Measurements from ENCODE around the gene SDK2.

SDK2 gene

DNA sequence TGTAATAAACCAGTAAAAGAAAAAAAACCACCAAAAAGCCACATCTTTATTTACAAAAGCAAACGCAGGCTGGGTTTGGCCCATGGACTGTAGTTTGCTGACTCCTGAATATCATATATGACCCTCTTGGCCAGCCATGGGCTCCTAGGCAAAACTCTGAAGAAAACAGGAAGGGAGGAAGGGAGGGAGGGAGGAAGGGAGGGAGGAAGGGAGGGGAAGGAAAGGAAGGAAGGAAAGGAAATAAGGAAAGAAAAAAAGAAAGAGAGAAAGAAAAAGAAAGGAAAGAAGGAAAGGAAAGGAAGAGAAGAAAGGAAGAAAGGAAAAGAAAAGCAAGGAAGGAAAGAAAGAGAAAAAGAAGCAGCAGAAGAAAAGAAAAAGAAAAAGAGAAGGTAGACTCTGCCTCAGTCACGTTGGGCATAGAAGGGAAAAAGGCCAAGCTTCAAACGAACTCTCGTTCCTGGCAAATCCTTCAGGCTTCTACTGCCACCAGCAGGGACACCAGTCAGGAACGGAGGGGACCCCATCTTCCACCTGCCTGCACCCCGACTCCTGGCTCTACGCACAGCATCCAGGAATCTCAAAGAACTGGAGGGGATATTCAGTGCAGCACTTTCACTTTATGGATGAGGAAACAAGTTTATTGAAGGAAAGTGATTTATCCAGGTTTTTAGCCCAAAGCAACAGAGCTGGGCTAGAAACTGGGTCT, 354.5 kb downstream of the SDK2 start:
- no peak for DNase-seq

- DNase-seq, result no peak
Observed at GRCh38 chr17:73288534-73289302, 355.5 kb downstream of the SDK2 start.

GRCh38 chr17:73286863-73287296, 357.4 kb downstream of the SDK2 start:
- DNase-seq, result no peak

DNA sequence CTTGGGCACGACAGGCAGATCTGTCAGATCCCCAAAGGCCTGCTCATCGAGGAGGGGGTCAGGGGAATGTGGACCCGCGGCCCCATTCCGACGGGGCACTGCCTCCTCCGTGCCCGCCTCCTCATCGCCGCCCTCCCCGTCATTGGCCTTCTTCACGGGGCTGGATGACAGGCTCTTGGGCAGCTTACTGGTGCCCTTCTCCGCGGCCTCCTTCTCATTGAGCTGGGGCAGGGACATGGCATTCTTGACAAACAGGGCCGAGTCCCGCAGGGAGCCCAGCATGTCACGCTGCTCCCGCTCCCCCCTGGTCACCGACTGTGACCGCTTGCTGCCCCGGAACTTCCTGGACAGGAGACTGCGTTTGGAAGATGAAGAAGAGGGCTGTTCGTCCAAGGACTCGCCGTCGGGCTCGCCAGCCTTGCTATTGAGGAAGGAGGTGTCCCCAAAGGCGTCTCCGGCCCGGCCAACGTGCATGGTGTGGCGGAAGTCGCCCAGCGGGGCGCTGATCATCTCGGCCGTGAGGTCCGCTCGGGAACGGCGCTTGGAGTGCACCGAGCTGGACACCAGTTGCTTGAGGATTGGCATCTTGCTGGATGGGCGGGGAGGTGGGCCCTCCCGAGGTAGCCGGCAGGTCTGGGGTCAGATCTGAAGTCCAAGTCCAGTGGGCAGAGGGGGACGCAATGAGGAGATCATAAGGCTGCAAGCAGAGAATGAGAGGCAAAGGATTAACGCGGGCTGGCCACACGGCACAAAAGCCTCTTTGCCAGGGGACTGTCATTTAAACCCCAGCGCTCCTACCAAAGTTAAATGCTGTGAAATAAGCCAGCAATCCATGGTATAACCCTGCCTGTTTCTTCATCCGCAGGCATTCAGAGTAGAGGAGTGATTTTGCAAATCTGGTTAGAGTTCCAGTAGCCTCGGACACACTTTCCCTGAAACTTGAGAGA, 358.1 kb downstream of the SDK2 start:
- no peak for DNase-seq

GRCh38 chr17:73285603-73285908, 358.7 kb downstream of the SDK2 start:
- no peak for DNase-seq

DNA sequence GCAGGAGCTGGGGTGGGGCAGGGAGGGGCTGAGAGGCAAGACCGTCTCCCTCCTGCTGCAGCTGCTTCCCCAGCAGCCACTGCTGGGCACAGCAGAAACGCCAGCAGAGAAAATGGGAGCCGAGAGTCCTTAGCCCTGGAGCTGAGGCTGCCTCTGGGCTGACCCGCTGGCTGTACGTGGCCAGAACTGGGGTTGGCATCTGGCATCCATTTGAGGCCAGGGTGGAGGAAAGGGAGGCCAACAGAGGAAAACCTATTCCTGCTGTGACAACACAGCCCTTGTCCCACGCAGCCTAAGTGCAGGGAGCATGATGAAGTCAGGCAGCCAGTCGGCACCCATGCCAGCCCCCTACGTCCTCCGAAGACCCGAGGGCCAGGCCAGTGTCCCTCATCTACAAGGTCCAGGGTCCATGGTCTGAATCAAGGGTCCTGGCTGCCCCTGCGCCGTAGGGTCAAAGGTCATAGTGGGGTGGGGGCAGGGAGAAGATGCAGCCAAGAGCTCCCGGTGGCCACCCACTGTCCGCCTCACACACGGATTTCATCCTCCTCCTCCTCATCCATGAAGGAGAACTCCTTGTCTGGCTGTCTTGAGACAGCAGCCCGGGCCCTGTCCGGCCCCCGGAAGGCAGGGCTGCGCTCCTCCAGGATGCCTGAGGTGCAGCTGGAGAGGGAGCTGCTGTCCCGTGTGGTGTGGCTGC, 359.2 kb downstream of the SDK2 start:
- DNase-seq, result no peak

Measured in GOT3 (cell line).